ENCODE data around the gene LOXL1.

GRCh38 chr15:73907035-73907408 lies 19.2 kb upstream of the LOXL1 start:
- no peak for TF ChIP-seq CTCF (IDR thresholded peaks at IDR 0.05)
- no peak for TF ChIP-seq POLR2A (IDR thresholded peaks at IDR 0.05)

Measured in testis (tissue), 2 donors.